Thyroid gland (tissue), 4 donors: Measurements from ENCODE around the gene WASF3. TPM values are rescaled to one million over a fixed set of nuclear protein-coding genes. Genes with fewer than 3 reads are reported as not detected.

Source experiments
- DNase-seq, 2 donors: peaks; one replicate each; pipeline ENCODE4 v3.0.0-alpha.2; 2019
- H3K27ac ChIP-seq, 3 donors: fragments of 200-600 bp; sonication (generic); 1 replicate in 2 of 3; 2 replicates in 1 of 3; pipeline ENCODE4 v1.5.1; 2016 to 2019; ENCODE audit warnings: mild to moderate bottlenecking in 1 of 3, moderate library complexity in 1 of 3
- H3K27me3 ChIP-seq: fragments of 200-600 bp; sonication (generic); one replicate; pipeline ENCODE4 v1.5.1; 2019
- H3K36me3 ChIP-seq, 2 donors: fragments of 200-600 bp; sonication (generic); one replicate each; pipeline ENCODE4 v1.5.1; 2016 to 2019
- H3K4me1 ChIP-seq, 2 donors: fragments of 200-600 bp; sonication (generic); one replicate each; pipeline ENCODE4 v1.5.1; 2017 to 2019
- H3K4me3 ChIP-seq, 3 donors: fragments of 200-600 bp; sonication (generic); replicated peaks in 1 of 3; 1 replicate in 2 of 3; 2 replicates in 1 of 3; pipeline ENCODE4 v1.5.1; 2016; ENCODE audit warnings: mild to moderate bottlenecking in 1 of 3
- H3K9me3 ChIP-seq: fragments of 200-600 bp; sonication (generic); one replicate; pipeline ENCODE4 v1.5.1; 2017
- CTCF ChIP-seq, 6 experiments: fragments of 200-600 bp in 3 of 6; fragments of 450-650 bp in 3 of 6; sonication (generic) in 3 of 6; IDR thresholded peaks; one replicate each; pipeline ENCODE4 v1.5.1; 2016 to 2019; ENCODE audit warnings: antibody characterized with exemption in 6 of 6, mild to moderate bottlenecking in 2 of 6, inconsistent platforms in 1 of 6, moderate library complexity in 1 of 6
- POLR2A ChIP-seq, 2 donors: fragments of 450-650 bp; IDR thresholded peaks; one replicate each; pipeline ENCODE4 v1.6.1; 2017; ENCODE audit warnings: antibody characterized with exemption in 2 of 2, mild to moderate bottlenecking in 2 of 2, moderate library complexity in 1 of 2
- WGBS, 2 donors: methylation state at CpG; one replicate each; pipeline ENCODE4 v1.1.5; 2017; 5-methylcytosine and 5-hydroxymethylcytosine counted together
- intact Hi-C: fragments of 100-400 bp; cut with DNase I; formaldehyde crosslinking; loops from one replicate; pipeline ENCODE4 v1.15.1; 2023
- total RNA-seq, 4 donors: library from RNA; depleted of rRNA; stranded (reverse); fragments of >200 nt; gene quantifications; one replicate each; pipeline ENCODE4 v1.2.3, GENCODE V29; 2016

The WASF3 gene
- total RNA-seq, 4 donors from 2014 or later: 41.0 to 56.1 (median 48.6) TPM

- WGBS, 2 donors: 94% methylated on average over 21 of the region's 21 CpGs
- H3K4me3 ChIP-seq: no peak overlapping the region
- no peaks in the 10 kb centered on the region for H3K27me3 ChIP-seq
- H3K27ac ChIP-seq: no peak overlapping the region
- intact Hi-C loops: loop anchor here (2.0 to 5.0 kb wide), 2 partner anchors 213 to 510 kb away; no protein-coding TSS in a partner anchor
- no peaks in the 10 kb centered on the region for H3K36me3 ChIP-seq
- no peaks in the 10 kb centered on the region for H3K9me3 ChIP-seq
- no peak for TF ChIP-seq POLR2A (IDR thresholded peaks at IDR 0.05)
- no peak for TF ChIP-seq CTCF (IDR thresholded peaks at IDR 0.05)
- H3K4me1 ChIP-seq: no peaks in the 10 kb centered on the region
- DNase-seq: no peak
Measured at GRCh38 chr13:26697069-26697955, 139.8 kb downstream of the WASF3 start.

GRCh38 chr13:26698392-26699196, 141.1 kb downstream of the WASF3 start:
- Histone ChIP-seq H3K9me3 (no peaks in the 10 kb centered on the region), H3K27ac (no peak overlapping the region), H3K27me3 (no peaks in the 10 kb centered on the region), H3K36me3 (no peaks in the 10 kb centered on the region), H3K4me3 (no peak overlapping the region), H3K4me1 (no peaks in the 10 kb centered on the region)
- peak; percentile 77 to 83 for DNase-seq
- no peak for TF ChIP-seq POLR2A (IDR thresholded peaks at IDR 0.05)
- peak; percentile 94 to 97 (median 96) for TF ChIP-seq CTCF (IDR thresholded peaks at IDR 0.05)
- 19 to 26% methylated on average over 29 of the region's 29 CpGs for WGBS, 2 donors
- intact Hi-C loops: loop anchor here (5.0 kb wide), 1 partner anchor 511 kb away; no protein-coding TSS in a partner anchor

- intact Hi-C loops: loop anchor here (5.0 kb wide), 1 partner anchor 512 kb away; no protein-coding TSS in a partner anchor
- WGBS, 2 donors: 89 to 100% methylated on average over 2 of the region's 2 CpGs
Measured at GRCh38 chr13:26699197-26699490, 141.7 kb downstream of the WASF3 start.

GRCh38 chr13:26705536-26705935, 148.1 kb downstream of the WASF3 start:
- no peak for DNase-seq
- Histone ChIP-seq H3K27ac (no peak overlapping the region), H3K4me1 (no peaks in the 10 kb centered on the region), H3K27me3 (no peaks in the 10 kb centered on the region), H3K9me3 (no peaks in the 10 kb centered on the region), H3K36me3 (no peaks in the 10 kb centered on the region), H3K4me3 (no peak overlapping the region)
- intact Hi-C loops: no loop called here
- TF ChIP-seq POLR2A (IDR thresholded peaks at IDR 0.05): no peak
- no peak for TF ChIP-seq CTCF (IDR thresholded peaks at IDR 0.05)
- WGBS, 2 donors: 81 to 85% methylated on average over 4 of the region's 4 CpGs

More at GRCh38 chr13:26699197-26699490, 141.7 kb downstream of the WASF3 start:
- no peak for DNase-seq
- Histone ChIP-seq H3K36me3 (no peaks in the 10 kb centered on the region), H3K4me1 (no peaks in the 10 kb centered on the region), H3K9me3 (no peaks in the 10 kb centered on the region), H3K4me3 (no peak overlapping the region), H3K27me3 (no peaks in the 10 kb centered on the region), H3K27ac (no peak overlapping the region)
- TF ChIP-seq CTCF (IDR thresholded peaks at IDR 0.05) (no peak), POLR2A (IDR thresholded peaks at IDR 0.05) (no peak)
